Large intestine (tissue), 3 donors: ENCODE results near the gene MMP24. TPM values are rescaled to one million over a fixed set of nuclear protein-coding genes. Genes with fewer than 3 reads are reported as not detected.
A peak's percentile ranks its signal among the peaks of the same experiment; 100 is the strongest.

Experiments used
- DNase-seq, 2 donors: peaks; one replicate each; pipeline versions ENCODE4 v3.0.0 to v3.0.0-alpha.2; 2013
- H3K27ac ChIP-seq: one replicate; pipeline ENCODE4 v1.5.1; 2013; ENCODE audit warnings: low read length
- H3K27me3 ChIP-seq: 2 replicates; pipeline ENCODE4 v1.6.1; 2013; ENCODE audit warnings: low read length; ENCODE audit not compliant: control insufficient read depth, insufficient read depth
- H3K36me3 ChIP-seq: 2 replicates; pipeline ENCODE4 v1.6.1; 2013; ENCODE audit warnings: low read length; ENCODE audit not compliant: control insufficient read depth, insufficient read depth
- H3K4me1 ChIP-seq: one replicate; pipeline ENCODE4 v1.6.1; 2013; ENCODE audit warnings: low read length; ENCODE audit not compliant: control insufficient read depth, insufficient read depth
- H3K4me3 ChIP-seq: one replicate; pipeline ENCODE4 v1.5.1; 2013; ENCODE audit warnings: low read length
- H3K9me3 ChIP-seq: one replicate; pipeline ENCODE4 v1.6.1; 2013; ENCODE audit warnings: mild to moderate bottlenecking, low read depth, low read length, moderate library complexity; ENCODE audit not compliant: control insufficient read depth
- WGBS: methylation state at CpG from one replicate; pipeline ENCODE4 v1.1.5; 2013; ENCODE audit warnings: low lambda C conversion rate; ENCODE audit not compliant: insufficient coverage; 5-methylcytosine and 5-hydroxymethylcytosine counted together
- polyA plus RNA-seq: library from polyadenylated mRNA; unstranded; fragments of 120-200 nt; gene quantifications from one replicate; pipeline ENCODE4 v1.2.1, GENCODE V29; 2013

Gene MMP24
- polyA plus RNA-seq, 1 donor: 3.9 TPM

DNA sequence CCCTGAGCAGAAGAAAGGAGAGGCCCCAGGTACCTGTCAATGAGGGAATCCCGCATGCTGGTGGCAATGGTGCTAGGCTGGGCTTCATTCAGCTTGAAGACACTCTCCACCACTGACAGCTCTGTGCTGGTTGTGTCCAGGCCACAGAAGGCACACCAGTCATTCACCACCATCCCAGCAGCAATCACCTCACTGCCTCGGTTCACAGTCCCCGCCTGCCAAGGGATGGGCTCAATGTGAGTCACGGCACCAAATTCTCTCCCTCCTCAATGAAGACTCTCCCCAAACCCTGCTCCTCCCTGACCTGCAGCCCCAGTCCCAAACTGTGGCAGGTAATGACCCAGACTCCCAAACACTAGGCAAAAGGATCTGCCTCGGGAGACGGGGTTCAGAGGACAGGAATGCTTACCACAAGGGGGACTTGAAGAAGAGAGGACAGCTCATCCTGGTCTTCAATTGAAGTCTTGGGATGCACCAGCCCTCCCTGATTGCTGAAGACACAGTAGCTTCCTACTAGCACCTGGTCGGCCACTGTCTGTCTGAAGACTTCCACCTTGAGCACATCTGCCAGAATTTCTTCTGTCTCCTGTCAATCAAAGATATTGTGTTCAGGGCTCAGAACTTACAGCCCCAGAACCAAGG is 53.2 kb downstream of the MMP24 start:
- no peak overlapping the region for H3K4me3 ChIP-seq
- DNase-seq: no peak
- H3K9me3 ChIP-seq: no peaks in the 10 kb centered on the region
- H3K4me1 ChIP-seq: peaks cover 15% of the 10 kb centered on the region
- no peak overlapping the region for H3K27ac ChIP-seq
- WGBS: no CpG with 5 or more reads among the region's 7 CpGs
- H3K27me3 ChIP-seq: no peaks in the 10 kb centered on the region
- peaks cover 68% of the 10 kb centered on the region for H3K36me3 ChIP-seq

DNA sequence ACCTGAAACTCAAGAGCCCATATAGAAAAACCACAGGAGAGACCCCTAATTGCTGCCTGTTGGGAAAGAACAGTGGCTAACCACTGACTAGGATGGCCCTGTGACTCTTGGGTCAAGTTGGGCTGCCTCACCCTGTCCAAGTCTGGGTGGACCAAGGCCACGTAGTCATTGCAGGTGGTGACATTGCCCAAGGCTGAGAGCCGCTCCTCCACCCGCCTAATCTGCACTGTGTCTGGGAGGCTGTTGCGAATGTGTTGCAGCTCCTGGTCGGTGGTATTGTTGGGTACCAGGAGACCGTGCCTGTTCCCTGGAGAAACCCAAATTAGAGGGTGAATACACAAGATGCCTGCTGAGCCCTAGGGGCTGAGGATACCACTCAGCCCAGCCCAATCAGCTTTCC is 54.0 kb downstream of the MMP24 start:
- Histone ChIP-seq H3K36me3 (peaks cover 60% of the 10 kb centered on the region), H3K4me1 (peaks cover 22% of the 10 kb centered on the region), H3K27ac (no peak overlapping the region), H3K27me3 (no peaks in the 10 kb centered on the region), H3K4me3 (no peak overlapping the region), H3K9me3 (no peaks in the 10 kb centered on the region)
- WGBS: no CpG with 5 or more reads among the region's 6 CpGs
- DNase-seq: no peak

DNA sequence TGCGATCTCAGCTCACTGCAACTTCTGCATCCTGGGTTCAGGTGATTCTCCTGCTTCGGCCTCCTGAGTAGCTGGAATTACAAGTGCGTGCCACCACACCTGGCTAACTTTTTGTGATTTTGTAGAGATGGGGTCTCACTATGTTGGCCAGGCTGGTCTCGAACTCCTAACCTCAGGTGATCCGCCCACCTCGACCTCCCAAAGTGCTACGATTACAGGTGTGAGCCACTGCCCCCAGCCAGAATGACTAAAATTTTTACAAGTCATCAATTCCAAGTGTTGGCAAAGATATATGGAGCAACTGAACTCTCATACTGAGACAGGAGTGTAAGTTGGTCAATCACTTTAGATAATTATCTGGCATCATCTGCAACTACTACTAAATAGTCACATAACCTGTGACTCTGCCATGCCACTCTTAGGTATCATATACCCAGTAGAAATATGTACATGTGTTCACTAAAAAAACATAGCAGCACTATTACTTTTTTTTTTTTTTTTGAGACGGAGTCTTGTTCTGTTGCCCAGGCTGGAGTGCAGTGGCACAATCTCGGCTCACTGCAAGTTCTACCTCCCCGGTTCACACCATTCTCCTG is 55.1 kb downstream of the MMP24 start:
- H3K4me1 ChIP-seq: peaks cover 27% of the 10 kb centered on the region
- H3K36me3 ChIP-seq: peaks cover 50% of the 10 kb centered on the region
- WGBS: no CpG with 5 or more reads among the region's 10 CpGs
- H3K27me3 ChIP-seq: no peaks in the 10 kb centered on the region
- H3K9me3 ChIP-seq: no peaks in the 10 kb centered on the region
- no peak overlapping the region for H3K27ac ChIP-seq
- DNase-seq: no peak
- no peak overlapping the region for H3K4me3 ChIP-seq

DNA sequence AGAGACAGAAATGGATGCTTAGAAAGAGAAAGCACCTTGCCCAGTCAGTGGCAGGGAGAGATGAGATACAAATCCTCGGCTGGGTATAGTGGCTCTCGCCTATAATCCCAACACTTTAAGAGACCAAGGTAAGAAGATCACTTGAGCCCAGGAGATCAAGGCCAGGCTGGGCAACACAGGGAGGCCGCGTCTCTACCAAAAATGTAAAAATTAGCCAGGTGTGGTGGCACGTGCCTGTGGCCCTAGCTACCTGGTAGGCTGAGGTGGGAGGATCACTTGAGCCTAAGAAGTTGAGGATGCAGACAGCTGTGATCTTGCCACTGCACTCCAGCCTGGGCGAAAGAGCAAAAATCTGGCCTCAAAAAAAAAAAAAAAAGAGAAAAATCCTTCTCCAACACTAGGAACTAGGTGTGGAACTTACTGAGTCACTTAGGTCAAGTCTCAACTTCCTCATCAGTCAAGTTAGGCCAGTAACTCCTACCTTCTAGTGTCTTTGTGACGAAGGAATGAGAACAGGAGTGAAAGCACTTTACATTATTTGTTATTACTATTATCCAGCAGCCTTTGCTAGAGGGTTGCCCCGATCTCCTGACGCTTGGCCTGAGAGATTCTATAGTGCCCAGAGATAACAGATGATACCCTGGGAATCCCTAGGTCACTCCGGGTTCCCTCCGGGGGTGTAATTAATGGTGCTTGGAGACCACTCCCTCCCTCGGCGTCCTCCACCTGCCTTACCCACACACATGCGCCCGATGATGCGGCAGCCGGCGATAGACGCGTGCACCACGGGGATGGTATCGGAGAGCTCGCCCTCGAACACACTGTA is 57.2 kb downstream of the MMP24 start:
- peaks cover 43% of the 10 kb centered on the region for H3K36me3 ChIP-seq
- no CpG with 5 or more reads among the region's 24 CpGs for WGBS
- H3K4me3 ChIP-seq: peak overlapping the region; percentile 98
- peak overlapping the region; percentile 94 for H3K27ac ChIP-seq
- H3K27me3 ChIP-seq: no peaks in the 10 kb centered on the region
- no peak for DNase-seq
- no peaks in the 10 kb centered on the region for H3K9me3 ChIP-seq
- peaks cover 39% of the 10 kb centered on the region for H3K4me1 ChIP-seq

DNA sequence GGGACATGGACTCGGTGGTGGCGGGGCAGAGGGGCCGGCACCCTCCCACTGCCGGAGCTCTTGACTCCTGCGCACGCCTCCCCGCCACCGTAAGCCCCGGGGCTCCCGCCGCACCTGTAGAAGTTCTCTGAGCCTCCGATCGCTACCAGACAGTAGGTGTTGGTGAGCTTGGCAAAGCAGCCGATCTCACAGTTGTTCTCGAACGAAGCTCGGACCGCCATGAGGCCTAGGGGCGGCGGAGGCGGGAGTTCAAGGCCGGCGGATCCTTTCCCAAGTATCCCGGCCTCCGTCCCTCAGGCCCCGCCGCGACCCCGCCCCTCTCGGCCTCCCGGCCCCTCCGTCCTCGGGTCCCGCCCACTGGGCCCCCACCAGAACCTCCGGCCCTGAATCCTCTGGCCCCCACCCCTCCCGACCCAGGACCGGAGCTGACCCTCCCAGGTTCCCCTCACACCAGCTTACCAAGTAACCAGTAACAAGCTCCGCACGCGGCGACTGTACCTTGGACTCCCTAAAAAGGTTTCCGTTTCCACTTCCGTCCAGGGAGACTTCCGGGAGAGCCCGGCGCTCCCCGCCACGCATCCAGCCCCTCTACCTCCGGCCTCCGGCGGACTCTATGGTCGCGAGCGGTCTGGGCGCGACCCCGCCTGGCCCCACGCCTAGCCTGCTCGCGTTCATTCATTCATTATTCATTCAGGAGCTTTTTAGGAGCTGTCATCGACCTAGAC is 57.9 kb downstream of the MMP24 start, which contains the start of gene EIF6:
Gene EIF6 (minus strand): TSS at position 506 of the 725 bp plus-strand sequence. CDS start 285 bp downstream, at position 221.
- peak; percentile 87 to 96 for DNase-seq
- Histone ChIP-seq H3K36me3 (peaks cover 35% of the 10 kb centered on the region), H3K4me1 (peaks cover 39% of the 10 kb centered on the region), H3K27ac (peak within 1 kb of the TSS; percentile 94), H3K9me3 (no peaks in the 10 kb centered on the region), H3K27me3 (no peaks in the 10 kb centered on the region), H3K4me3 (peak within 1 kb of the TSS; percentile 98)
- no CpG with 5 or more reads among the region's 61 CpGs for WGBS

DNA sequence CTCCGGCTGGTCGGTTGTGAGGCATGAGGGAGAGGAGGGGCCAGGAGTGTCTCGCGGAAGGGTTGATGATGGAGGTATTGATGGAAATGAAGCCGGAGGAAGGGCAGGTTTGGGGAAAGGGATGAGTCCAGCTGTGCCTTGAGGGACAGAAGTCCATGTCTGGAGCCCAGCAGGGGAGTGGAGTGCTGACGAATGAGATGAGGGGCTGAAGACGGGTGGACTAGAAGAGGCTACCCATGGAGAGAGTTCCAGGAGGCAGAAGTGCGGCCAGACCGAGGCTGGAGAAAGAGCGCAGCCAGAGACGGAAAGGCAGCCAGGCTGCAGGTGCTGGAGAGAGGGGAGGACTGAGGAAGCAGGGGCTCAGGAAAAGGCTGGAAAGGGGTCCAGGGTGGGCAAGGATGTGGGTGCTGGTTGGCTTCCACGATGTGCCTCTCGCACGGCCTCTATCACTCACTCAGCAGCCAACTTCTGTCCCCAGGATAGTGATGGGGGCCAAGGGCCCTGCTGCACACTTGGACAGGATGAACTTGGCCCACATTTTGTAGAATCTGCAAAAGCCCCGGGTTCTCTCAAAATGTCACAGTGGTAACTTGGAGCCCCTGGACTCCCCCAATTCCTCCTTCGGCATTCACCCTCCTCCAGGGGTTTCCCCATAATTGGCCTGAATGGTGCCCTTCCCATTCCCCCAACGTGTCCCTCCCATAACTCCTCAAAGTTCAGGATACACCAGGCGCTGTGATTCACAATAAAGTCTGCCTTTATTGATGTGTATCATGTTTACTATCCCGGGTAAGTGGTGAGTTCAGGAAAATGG is 58.7 kb downstream of the MMP24 start:
- Histone ChIP-seq H3K27ac (peak overlapping the region; percentile 94), H3K9me3 (no peaks in the 10 kb centered on the region), H3K27me3 (no peaks in the 10 kb centered on the region), H3K4me1 (peaks cover 39% of the 10 kb centered on the region), H3K36me3 (peaks cover 28% of the 10 kb centered on the region), H3K4me3 (peak overlapping the region; percentile 98)
- DNase-seq: no peak
- WGBS: 0% methylated on average over 1 of the region's 19 CpGs

DNA sequence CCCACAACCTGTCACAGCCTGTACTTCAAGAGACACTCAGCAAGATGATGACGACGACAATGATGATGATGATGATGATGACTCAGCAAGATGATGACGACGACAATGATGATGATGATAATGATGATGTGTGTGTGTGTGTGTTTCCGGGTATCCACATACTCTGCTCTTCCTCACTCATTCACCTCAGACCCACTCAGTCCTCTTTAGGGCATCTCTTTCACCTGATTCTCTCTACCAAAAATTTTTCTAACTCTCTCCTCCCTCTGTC is 59.3 kb downstream of the MMP24 start:
- H3K9me3 ChIP-seq: no peaks in the 10 kb centered on the region
- WGBS: no CpG with 5 or more reads among the region's 5 CpGs
- peaks cover 22% of the 10 kb centered on the region for H3K36me3 ChIP-seq
- DNase-seq: no peak
- H3K4me3 ChIP-seq: no peak overlapping the region
- H3K27ac ChIP-seq: peak overlapping the region; percentile 94
- peaks cover 39% of the 10 kb centered on the region for H3K4me1 ChIP-seq
- no peaks in the 10 kb centered on the region for H3K27me3 ChIP-seq

DNA sequence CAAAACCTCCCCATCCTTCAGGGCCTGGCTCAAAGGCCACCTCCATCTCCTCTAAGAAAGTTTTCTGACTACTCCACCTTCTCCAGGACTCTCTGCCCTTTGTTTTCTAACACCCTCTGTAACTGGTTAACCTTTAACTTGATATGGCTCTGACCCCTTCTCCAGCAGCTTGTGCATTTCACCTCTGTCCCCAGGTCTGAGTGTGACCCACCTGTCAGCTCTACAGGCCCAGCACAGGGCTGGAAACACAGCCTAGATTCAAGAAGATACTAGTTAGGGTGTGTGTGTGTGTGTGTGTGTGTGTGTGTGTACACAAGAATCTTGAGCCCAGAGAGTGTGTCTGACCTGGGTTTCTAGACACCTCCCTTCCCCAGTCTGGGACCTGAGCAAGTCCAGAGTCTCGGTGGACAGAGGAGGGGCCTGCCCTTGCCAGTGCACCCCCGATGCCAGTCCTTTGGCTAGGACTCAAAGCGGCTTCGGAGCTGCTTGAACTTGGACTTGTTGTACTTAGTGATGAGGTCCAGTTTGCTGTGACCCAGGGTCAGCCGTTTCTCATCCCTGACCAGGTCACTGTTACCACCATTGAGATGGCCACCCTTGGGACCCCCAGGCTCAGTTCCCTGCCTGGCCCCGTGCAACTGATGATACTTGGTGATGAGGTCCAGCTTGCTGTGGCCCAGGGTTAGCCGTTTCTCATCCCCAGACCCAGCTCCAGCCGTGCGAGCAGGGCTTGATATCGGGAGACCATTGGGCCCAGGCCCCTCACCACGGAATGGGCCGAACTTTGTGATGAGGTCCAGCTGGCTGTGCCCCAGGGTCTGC is 59.8 kb downstream of the MMP24 start:
- Histone ChIP-seq H3K9me3 (no peaks in the 10 kb centered on the region), H3K27me3 (no peaks in the 10 kb centered on the region), H3K4me3 (no peak overlapping the region), H3K4me1 (peaks cover 39% of the 10 kb centered on the region), H3K27ac (peak overlapping the region; percentile 94), H3K36me3 (peaks cover 19% of the 10 kb centered on the region)
- WGBS: no CpG with 5 or more reads among the region's 12 CpGs
- peak; percentile 76 to 89 for DNase-seq

- no peak overlapping the region for H3K4me3 ChIP-seq
- no peak for DNase-seq
- WGBS: no CpG with 5 or more reads among the region's 17 CpGs
- no peaks in the 10 kb centered on the region for H3K9me3 ChIP-seq
- H3K4me1 ChIP-seq: peaks cover 39% of the 10 kb centered on the region
- H3K27me3 ChIP-seq: no peaks in the 10 kb centered on the region
- peak overlapping the region; percentile 94 for H3K27ac ChIP-seq
- peaks cover 15% of the 10 kb centered on the region for H3K36me3 ChIP-seq
Observed at GRCh38 chr20:35286899-35287508, 60.5 kb downstream of the MMP24 start.
